GM12892 (cell line): ENCODE results near the gene GRID2IP.

ENCODE experiments used
- POLR2A ChIP-seq: IDR thresholded peaks from 2 replicates; pipeline ENCODE4 v1.6.1; 2011; ENCODE audit warnings: low read depth, low read length, control low read depth
- POLR2AphosphoS5 ChIP-seq: IDR thresholded peaks from 2 replicates; pipeline ENCODE4 v1.6.1; 2011; ENCODE audit warnings: low read depth, low read length, control low read depth

GRCh38 chr7:6565655-6566054, 14.4 kb upstream of the GRID2IP start:
- TF ChIP-seq POLR2AphosphoS5 (no peak), POLR2A (no peak)
